Upper lobe of left lung (tissue), 4 donors: ENCODE measurements around the gene HNRNPU.

Experiments
- EP300 ChIP-seq, 4 donors: sonication (generic); formaldehyde crosslinking; IDR thresholded peaks; one replicate each; pipeline ENCODE4 v1.5.1; 2017; ENCODE audit warnings: antibody characterized with exemption in 4 of 4, control low read depth in 2 of 4
- POLR2A ChIP-seq, 4 donors: fragments of 450-650 bp; IDR thresholded peaks; one replicate each; pipeline ENCODE4 v1.5.1; 2016 to 2017; ENCODE audit warnings: antibody characterized with exemption in 4 of 4, mild to moderate bottlenecking in 2 of 4
- POLR2AphosphoS5 ChIP-seq, 2 donors: sonication (generic); formaldehyde crosslinking; IDR thresholded peaks; one replicate each; pipeline ENCODE4 v1.5.1; 2017; ENCODE audit warnings: antibody characterized with exemption in 2 of 2
- TF ChIP-seq, protein P1 (sequence below), 6 experiments: fragments of 450-650 bp in 4 of 6; fragments of 200-600 bp in 2 of 6; sonication (generic) in 2 of 6; IDR thresholded peaks; one replicate each; pipeline ENCODE4 v1.5.1; 2016 to 2019; ENCODE audit warnings: antibody characterized with exemption in 6 of 6

- TF ChIP-seq, protein P1, sequence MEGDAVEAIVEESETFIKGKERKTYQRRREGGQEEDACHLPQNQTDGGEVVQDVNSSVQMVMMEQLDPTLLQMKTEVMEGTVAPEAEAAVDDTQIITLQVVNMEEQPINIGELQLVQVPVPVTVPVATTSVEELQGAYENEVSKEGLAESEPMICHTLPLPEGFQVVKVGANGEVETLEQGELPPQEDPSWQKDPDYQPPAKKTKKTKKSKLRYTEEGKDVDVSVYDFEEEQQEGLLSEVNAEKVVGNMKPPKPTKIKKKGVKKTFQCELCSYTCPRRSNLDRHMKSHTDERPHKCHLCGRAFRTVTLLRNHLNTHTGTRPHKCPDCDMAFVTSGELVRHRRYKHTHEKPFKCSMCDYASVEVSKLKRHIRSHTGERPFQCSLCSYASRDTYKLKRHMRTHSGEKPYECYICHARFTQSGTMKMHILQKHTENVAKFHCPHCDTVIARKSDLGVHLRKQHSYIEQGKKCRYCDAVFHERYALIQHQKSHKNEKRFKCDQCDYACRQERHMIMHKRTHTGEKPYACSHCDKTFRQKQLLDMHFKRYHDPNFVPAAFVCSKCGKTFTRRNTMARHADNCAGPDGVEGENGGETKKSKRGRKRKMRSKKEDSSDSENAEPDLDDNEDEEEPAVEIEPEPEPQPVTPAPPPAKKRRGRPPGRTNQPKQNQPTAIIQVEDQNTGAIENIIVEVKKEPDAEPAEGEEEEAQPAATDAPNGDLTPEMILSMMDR (IDR thresholded peaks at IDR 0.05): no peak
- TF ChIP-seq POLR2A (IDR thresholded peaks at IDR 0.05) (no peak), EP300 (IDR thresholded peaks at IDR 0.05) (no peak), POLR2AphosphoS5 (IDR thresholded peaks at IDR 0.05) (no peak)
Observed at GRCh38 chr1:244852694-244853093, 11.6 kb downstream of the HNRNPU start.
